Activated CD8-positive, alpha-beta memory T cell treated with anti-CD3 and anti-CD28 coated beads, Interleukin-2, amount 50 U/mL, for 48 hours (primary cell): ENCODE data around the gene UCN2.
A peak's percentile ranks its signal among the peaks of the same experiment; 100 is the strongest.
"Not testable (repeated sequence)": the region's sequence is repeated elsewhere in the genome, so short reads cannot be mapped to it uniquely, and the experiment has no call there.

Experiments used
- DNase-seq: peaks from one replicate; pipeline ENCODE4 v3.0.0-alpha.2; 2020

Gene UCN2

GRCh38 chr3:48560648-48561018, 2.9 kb downstream of the UCN2 start:
- DNase-seq: no peak

GRCh38 chr3:48558493-48559134, 5.0 kb downstream of the UCN2 start:
- DNase-seq: no peak

- peak; percentile 98 for DNase-seq
Observed at GRCh38 chr3:48556796-48557626, 6.6 kb downstream of the UCN2 start, which contains the start of gene PFKFB4. Gene PFKFB4, minus strand, starts transcription at chr3:48556803. Its CDS starts 26 bp downstream, at chr3:48556777.

GRCh38 chr3:48555949-48556795, 7.4 kb downstream of the UCN2 start:
- DNase-seq: no peak

GRCh38 chr3:48555231-48555948, 8.2 kb downstream of the UCN2 start:
- DNase-seq: no peak

GRCh38 chr3:48553886-48554845, 9.4 kb downstream of the UCN2 start:
- DNase-seq: no peak

- DNase-seq: no peak
Observed at GRCh38 chr3:48553361-48553760, 10.2 kb downstream of the UCN2 start.

GRCh38 chr3:48552111-48552951, 11.2 kb downstream of the UCN2 start:
- DNase-seq: no peak

GRCh38 chr3:48551651-48552050, 11.9 kb downstream of the UCN2 start:
- not testable (repeated sequence) for DNase-seq

GRCh38 chr3:48548729-48549705, 14.6 kb downstream of the UCN2 start:
- DNase-seq: peak; percentile 93

- DNase-seq: no peak
Observed at GRCh38 chr3:48548126-48548525, 15.5 kb downstream of the UCN2 start.

- no peak for DNase-seq
Observed at GRCh38 chr3:48546203-48546829, 17.3 kb downstream of the UCN2 start.

- no peak for DNase-seq
Observed at GRCh38 chr3:48544141-48544540, 19.4 kb downstream of the UCN2 start.

- DNase-seq: no peak
Observed at GRCh38 chr3:48543271-48543866, 20.2 kb downstream of the UCN2 start.

GRCh38 chr3:48538451-48538850, 25.1 kb downstream of the UCN2 start:
- DNase-seq: no peak

- DNase-seq: no peak
Observed at GRCh38 chr3:48536785-48537184, 26.8 kb downstream of the UCN2 start.

GRCh38 chr3:48536116-48536515, 27.5 kb downstream of the UCN2 start:
- no peak for DNase-seq

- DNase-seq: no peak
Observed at GRCh38 chr3:48535578-48535977, 28.0 kb downstream of the UCN2 start.
